Small intestine (tissue), 7 donors: ENCODE measurements around the gene PTTG1IP. TPM values are rescaled to one million over a fixed set of nuclear protein-coding genes. Genes with fewer than 3 reads are reported as not detected.

Experiments used
- DNase-seq, 2 donors: peaks; one replicate each; pipeline versions ENCODE4 v3.0.0 to v3.0.0-alpha.2; 2013
- FAIRE-seq: peaks from 2 replicates; lab custom pipeline; 2012; peaks lifted over from hg19 to GRCh38; lab: Jason Lieb, UNC
- H3K27ac ChIP-seq, 3 donors: one replicate each; pipeline ENCODE4 v1.5.1; 2013; ENCODE audit warnings: low read length in 2 of 3, mild to moderate bottlenecking in 2 of 3, control low read depth in 1 of 3, inconsistent platforms in 1 of 3, low read depth in 1 of 3, moderate library complexity in 1 of 3
- H3K27me3 ChIP-seq, 3 donors: one replicate each; pipeline ENCODE4 v1.6.1; 2013; ENCODE audit warnings: low read length in 3 of 3, inconsistent platforms in 1 of 3; ENCODE audit not compliant: control insufficient read depth in 3 of 3, insufficient read depth in 3 of 3
- H3K36me3 ChIP-seq, 3 donors: one replicate each; pipeline ENCODE4 v1.6.1; 2013; ENCODE audit warnings: low read length in 3 of 3, inconsistent platforms in 1 of 3, low read depth in 1 of 3, mild to moderate bottlenecking in 1 of 3, moderate library complexity in 1 of 3; ENCODE audit not compliant: control insufficient read depth in 3 of 3, insufficient read depth in 2 of 3
- H3K4me1 ChIP-seq, 3 donors: one replicate each; pipeline ENCODE4 v1.6.1; 2013; ENCODE audit warnings: low read length in 2 of 3, inconsistent platforms in 1 of 3, low read depth in 1 of 3, mild to moderate bottlenecking in 1 of 3, moderate library complexity in 1 of 3; ENCODE audit not compliant: control insufficient read depth in 3 of 3, insufficient read depth in 2 of 3
- H3K4me3 ChIP-seq, 3 donors: one replicate each; pipeline ENCODE4 v1.5.1; 2013; ENCODE audit warnings: low read length in 3 of 3, control low read depth in 1 of 3, inconsistent platforms in 1 of 3, low read depth in 1 of 3, mild to moderate bottlenecking in 1 of 3, moderate library complexity in 1 of 3
- H3K9me3 ChIP-seq, 2 donors: one replicate each; pipeline ENCODE4 v1.6.1; 2013; ENCODE audit warnings: low read depth in 1 of 2, low read length in 1 of 2; ENCODE audit not compliant: control insufficient read depth in 2 of 2, insufficient read depth in 1 of 2
- WGBS, 3 donors: extraction: QIAGEN DNeasy Blood & Tissue Kit; methylation state at CpG; one replicate each; pipeline ENCODE4 v1.1.7; 2013; 5-methylcytosine and 5-hydroxymethylcytosine counted together
- polyA plus RNA-seq, 4 donors: library from polyadenylated mRNA; stranded (reverse) in 3 of 4; unstranded in 1 of 4; fragments of 200-250 nt in 3 of 4; fragments of 120-200 nt in 1 of 4; gene quantifications; one replicate each; pipeline versions ENCODE4 v1.2.1 to v1.2.3, GENCODE V29; 2013
- donor health status: healthy with polysubstance abuse.
- donor health status: control.
- donor health status: control.
- donor health status: Bipolar disorder and iron deficiency.
- donor health status: healthy.

The PTTG1IP gene
- polyA plus RNA-seq, 4 donors, result 116 to 330 (median 128) TPM

DNA sequence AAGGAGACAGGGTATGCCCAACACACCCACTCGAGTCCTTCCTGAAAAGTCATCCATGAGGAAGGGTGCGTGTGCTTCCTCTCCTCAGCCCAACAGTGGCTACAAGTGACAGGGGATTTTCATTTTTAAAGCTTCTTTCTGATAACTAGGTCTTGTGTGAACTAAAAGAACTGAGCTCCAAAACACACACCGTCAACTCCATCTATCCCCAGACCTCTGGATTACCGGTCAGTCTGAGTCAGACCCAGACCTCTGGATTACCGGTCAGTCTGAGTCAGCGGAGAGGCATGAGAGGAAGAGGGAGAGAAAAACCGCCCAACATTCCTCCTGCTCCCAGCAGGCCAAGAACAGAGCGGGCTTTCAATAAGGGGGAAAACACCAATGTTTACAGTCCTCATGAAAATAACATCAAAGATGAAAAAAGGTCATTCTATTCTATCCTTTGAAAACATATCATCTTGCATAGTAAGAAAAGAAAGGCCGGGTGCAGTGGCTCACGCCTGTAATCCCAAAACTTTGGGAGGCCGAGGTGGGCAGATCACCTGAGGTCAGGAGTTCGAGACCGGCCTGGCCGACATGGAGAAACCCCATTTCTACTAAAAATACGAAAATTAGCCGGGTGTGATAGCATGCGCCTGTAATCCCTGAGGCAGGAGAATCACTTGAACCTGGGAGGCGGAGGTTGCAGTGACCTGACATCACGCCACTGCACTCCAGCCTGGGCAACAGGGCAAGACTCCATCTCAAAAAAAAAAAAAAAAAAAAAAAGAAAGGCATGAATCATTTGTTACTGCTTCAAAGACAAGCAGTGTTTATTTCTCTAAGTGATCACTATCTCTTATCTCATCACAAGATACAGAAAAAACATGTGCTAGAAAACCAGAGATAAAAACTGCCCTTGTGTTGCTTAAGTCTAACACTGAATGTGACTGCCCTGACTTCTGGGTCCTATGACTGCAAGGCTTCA is 3.4 kb downstream of the PTTG1IP start:
- FAIRE-seq (no peak), DNase-seq (peak in 1 of 2 donors; percentile 51)
- no peak overlapping the region for H3K4me3 ChIP-seq
- H3K4me1 ChIP-seq, result peaks cover 11 to 44% (median 25%) of the 10 kb centered on the region in 3 donors
- peak overlapping the region; percentile 17 to 76 (median 50) for H3K27ac ChIP-seq
- WGBS, 3 donors, result 69 to 80% (median 77%) methylated on average over 19 of the region's 19 CpGs
- no peaks in the 10 kb centered on the region for H3K27me3 ChIP-seq
- no peaks in the 10 kb centered on the region for H3K9me3 ChIP-seq
- H3K36me3 ChIP-seq, result peaks cover 0 to 22% (median 1%) of the 10 kb centered on the region in 3 donors

DNA sequence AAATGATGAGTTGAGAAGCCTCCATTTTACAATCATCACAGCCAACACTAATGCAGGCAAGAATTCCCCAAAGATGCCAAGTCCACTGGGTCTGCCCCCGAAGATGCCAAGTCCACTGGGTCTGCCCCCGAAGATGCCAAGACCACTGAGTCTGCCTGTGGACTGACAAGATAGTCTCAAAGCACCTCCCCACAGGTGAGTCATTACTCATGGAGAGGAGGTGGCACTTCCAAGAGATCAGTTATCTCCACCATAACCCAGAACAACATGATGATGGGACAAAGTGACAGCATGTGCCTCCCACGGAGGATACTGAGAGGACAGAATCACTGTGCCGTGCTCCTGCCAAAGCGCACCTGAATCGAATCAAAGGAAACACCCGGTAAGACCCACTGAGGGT is 4.8 kb downstream of the PTTG1IP start:
- no peak overlapping the region for H3K4me3 ChIP-seq
- H3K36me3 ChIP-seq, result peaks cover 0 to 35% (median 4%) of the 10 kb centered on the region in 3 donors
- H3K9me3 ChIP-seq, result no peaks in the 10 kb centered on the region
- H3K27ac ChIP-seq, result peak overlapping the region in 1 of 3 donors; percentile 52
- FAIRE-seq, result no peak
- peaks cover 11 to 39% (median 25%) of the 10 kb centered on the region in 3 donors for H3K4me1 ChIP-seq
- DNase-seq, result no peak
- H3K27me3 ChIP-seq, result no peaks in the 10 kb centered on the region
- 90 to 91% (median 90%) methylated on average over 7 of the region's 7 CpGs for WGBS, 3 donors

DNA sequence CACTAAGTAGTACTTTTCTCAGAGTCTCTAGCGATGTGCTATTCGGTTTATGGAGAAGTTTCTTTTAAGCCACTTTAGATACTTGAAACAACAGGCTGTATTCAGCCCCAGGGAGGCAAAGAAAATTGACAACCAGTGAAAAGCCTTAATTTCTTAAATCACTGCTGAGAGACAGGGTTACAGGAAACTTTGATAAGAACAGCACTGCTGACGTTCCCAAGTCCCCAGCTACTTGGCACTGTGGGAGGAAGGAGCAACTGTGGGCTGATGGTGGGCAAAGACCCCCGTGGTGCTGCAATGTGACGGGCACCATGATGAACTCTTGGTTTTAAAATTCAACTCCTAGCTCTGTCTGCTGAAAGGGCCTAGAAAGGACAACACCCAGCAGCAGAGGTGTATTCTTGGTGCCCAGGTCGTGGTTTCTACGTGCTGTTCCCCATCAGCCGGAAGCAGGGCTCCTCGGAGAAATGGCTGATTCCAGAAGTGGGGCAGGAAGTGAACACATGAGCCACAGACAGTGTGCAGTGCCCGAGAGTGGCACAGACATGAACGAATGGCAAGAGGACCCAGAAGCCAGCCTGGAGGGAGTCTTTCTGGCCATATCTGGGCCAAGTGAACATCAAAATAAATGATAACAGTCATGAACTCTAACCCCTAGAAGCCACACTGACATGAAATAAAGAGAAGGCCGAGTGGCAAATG is 5.3 kb downstream of the PTTG1IP start:
- DNase-seq (no peak), FAIRE-seq (no peak)
- Histone ChIP-seq H3K27me3 (no peaks in the 10 kb centered on the region), H3K4me3 (no peak overlapping the region), H3K9me3 (no peaks in the 10 kb centered on the region), H3K27ac (peak overlapping the region in 1 of 3 donors; percentile 52), H3K4me1 (peaks cover 11 to 39% (median 25%) of the 10 kb centered on the region in 3 donors), H3K36me3 (peaks cover 0 to 40% (median 4%) of the 10 kb centered on the region in 3 donors)
- WGBS, 3 donors, result 66 to 80% (median 69%) methylated on average over 12 of the region's 12 CpGs

DNA sequence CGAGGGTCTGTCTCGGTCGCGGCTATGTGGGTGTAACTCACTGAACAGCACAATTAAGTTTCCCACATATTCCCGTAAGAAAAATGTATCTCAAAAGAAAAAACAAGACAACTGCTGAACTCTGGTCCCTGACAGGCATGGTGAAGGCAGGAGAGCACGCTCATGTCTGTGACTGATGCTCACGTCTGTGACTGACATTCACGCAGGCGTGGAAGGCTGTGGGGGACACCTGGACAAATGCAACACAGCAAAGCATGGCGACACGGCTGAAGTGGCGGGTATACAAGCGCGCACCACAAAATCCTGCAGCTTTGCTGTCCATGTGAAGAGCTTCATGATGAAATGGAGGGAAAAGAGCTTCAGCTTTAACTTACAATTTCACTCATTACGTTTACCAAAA is 6.0 kb downstream of the PTTG1IP start:
- Histone ChIP-seq H3K36me3 (peaks cover 0 to 44% (median 4%) of the 10 kb centered on the region in 3 donors), H3K27me3 (no peaks in the 10 kb centered on the region), H3K4me3 (no peak overlapping the region), H3K27ac (no peak overlapping the region), H3K4me1 (peaks cover 11 to 39% (median 25%) of the 10 kb centered on the region in 3 donors), H3K9me3 (no peaks in the 10 kb centered on the region)
- no peak for FAIRE-seq
- no peak for DNase-seq
- 86 to 96% (median 91%) methylated on average over 15 of the region's 15 CpGs for WGBS, 3 donors

DNA sequence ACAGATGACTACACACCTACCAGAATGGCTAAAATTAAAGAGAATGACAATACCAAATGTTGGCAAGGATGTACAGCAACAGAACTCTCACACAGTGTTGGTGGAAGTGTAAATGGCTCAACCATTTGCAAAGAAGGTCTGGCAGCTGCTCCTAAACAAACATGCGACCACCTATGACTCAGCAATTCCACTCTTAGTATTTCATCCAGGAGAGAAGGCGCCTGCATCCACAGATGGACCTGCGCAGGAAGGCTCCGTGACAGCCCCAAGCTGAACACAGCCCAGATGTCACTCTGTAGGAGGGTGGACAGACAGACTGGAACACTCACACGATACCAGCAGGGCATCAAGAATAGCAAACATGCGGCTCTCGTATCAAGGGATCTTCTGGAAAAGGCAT is 6.7 kb downstream of the PTTG1IP start:
- Histone ChIP-seq H3K27ac (peak overlapping the region in 1 of 3 donors; percentile 48), H3K27me3 (no peaks in the 10 kb centered on the region), H3K9me3 (no peaks in the 10 kb centered on the region), H3K4me1 (peaks cover 11 to 32% (median 25%) of the 10 kb centered on the region in 3 donors), H3K36me3 (peaks cover 0 to 51% (median 4%) of the 10 kb centered on the region in 3 donors), H3K4me3 (no peak overlapping the region)
- 69 to 85% (median 84%) methylated on average over 7 of the region's 7 CpGs for WGBS, 3 donors
- no peak for DNase-seq
- FAIRE-seq, result no peak

DNA sequence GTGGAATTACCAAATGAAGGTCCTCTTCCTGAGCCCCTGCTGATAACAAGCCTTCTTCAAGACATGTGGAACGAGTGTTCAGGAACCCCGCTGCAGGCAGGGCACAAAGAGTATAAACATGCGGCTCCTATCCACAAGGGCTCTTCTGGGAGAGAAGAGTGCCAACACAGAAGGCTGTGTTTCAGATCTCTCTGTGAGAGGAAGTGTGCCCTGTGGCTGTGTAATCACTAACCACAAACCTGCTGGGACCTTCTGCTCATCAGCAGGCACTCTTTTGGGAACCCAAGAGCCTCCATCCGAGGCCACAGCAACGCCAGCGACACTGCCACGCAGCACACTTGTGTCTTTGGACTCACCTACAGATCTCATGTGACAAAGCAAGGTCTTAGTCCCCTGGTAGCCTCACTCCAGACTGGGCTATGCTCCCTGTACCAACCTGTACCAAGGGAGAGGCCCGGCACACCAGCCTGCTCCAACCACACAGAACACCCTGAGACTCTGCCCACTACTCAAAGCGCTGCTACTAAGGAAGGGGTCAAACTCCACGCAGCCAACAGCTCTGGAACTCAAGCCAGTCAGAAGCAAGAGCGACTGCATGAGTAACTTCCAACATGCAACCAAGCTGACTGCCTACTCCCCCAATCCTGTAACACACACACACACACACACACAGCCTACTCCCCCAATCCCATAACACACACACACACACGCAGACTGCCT is 7.8 kb downstream of the PTTG1IP start:
- H3K36me3 ChIP-seq, result peaks cover 0 to 61% (median 9%) of the 10 kb centered on the region in 3 donors
- no peak overlapping the region for H3K4me3 ChIP-seq
- 39 to 62% (median 39%) methylated on average over 12 of the region's 12 CpGs for whole genome bisulfite sequencing, 3 donors
- DNase-seq (peak; percentile 76 to 83), FAIRE-seq (no peak)
- no peaks in the 10 kb centered on the region for H3K27me3 ChIP-seq
- H3K4me1 ChIP-seq, result peaks cover 9 to 23% (median 16%) of the 10 kb centered on the region in 3 donors
- H3K27ac ChIP-seq, result peak overlapping the region; percentile 34 to 58 (median 43)
- H3K9me3 ChIP-seq, result no peaks in the 10 kb centered on the region

DNA sequence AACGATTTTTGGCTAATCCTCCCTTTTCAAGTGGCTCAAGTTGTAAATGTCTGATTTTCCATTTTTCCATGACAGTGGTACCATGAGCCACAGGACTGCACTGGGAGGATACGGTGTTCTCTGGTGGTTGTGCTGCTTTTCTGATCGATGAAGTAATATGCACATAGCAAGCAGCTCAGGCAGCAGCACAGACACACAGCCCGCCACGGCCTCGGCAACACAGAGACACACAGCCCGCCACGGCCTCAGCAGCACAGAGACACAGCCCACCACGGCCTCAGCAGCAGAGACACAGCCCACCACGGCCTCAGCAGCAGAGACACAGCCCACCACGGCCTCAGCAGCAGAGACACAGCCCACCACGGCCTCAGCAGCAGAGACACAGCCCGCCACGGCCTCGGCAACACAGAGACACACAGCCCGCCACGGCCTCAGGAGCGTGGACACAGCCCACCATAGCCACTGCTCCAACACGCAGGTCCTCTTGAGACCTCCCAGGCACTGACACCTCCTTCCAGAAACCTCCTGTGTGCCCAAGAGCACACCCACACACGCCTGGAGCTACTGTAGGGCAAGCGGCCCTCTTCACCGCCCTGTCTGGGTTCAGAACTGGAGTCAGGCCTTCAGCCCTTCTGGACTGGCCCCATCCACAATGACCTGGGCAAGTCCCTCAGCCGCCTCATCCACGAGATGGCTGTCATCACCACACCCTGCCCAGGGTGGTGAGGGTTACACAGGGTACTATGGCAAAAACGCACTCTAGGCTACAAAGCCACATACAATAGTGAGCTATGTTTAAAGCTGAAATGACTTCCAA is 10.4 kb downstream of the PTTG1IP start:
- H3K4me1 ChIP-seq, result peaks cover 5 to 15% (median 7%) of the 10 kb centered on the region in 3 donors
- WGBS, 3 donors, result 80 to 87% (median 86%) methylated on average over 22 to 25 of the region's 25 CpGs
- H3K4me3 ChIP-seq, result no peak overlapping the region
- no peak overlapping the region for H3K27ac ChIP-seq
- FAIRE-seq (no peak), DNase-seq (no peak)
- no peaks in the 10 kb centered on the region for H3K9me3 ChIP-seq
- H3K36me3 ChIP-seq, result peaks cover 0 to 78% (median 11%) of the 10 kb centered on the region in 3 donors
- no peaks in the 10 kb centered on the region for H3K27me3 ChIP-seq
